Astrocyte of the spinal cord (primary cell): ENCODE data around the gene SERP2.
A peak's percentile ranks its signal among the peaks of the same experiment; 100 is the strongest.

Experiments used
- DNase-seq: peaks from one replicate; pipeline ENCODE4 v3.0.0; 2011; ENCODE audit warnings: low read depth, low spot score
- H3K4me3 ChIP-seq: 2 replicates; pipeline ENCODE4 v1.5.1; 2011; ENCODE audit warnings: low read depth, mild to moderate bottlenecking, low read length, moderate library complexity
- CTCF ChIP-seq: IDR thresholded peaks from 2 replicates; pipeline ENCODE4 v1.5.1; 2012; ENCODE audit warnings: low read depth, mild to moderate bottlenecking, low read length, inconsistent platforms
- in situ Hi-C: cut with HindIII; loops from 2 replicates; pipeline ENCODE4 v1.10.0; 2017; ENCODE audit warnings: low sequenced_read_pairs

Gene SERP2

GRCh38 chr13:44432650-44433049 is 59.0 kb downstream of the SERP2 start:
- peak; percentile 49 for DNase-seq
- in situ Hi-C loops, result loop anchor here (25.0 kb wide), 1 partner anchor 120 kb away; no protein-coding TSS in a partner anchor
- TF ChIP-seq CTCF, result no peak
- no peak overlapping the region for H3K4me3 ChIP-seq

- H3K4me3 ChIP-seq, result peak overlapping the region; percentile 90
- in situ Hi-C loops, result loop anchor here (25.0 kb wide), 1 partner anchor 122 kb away; no protein-coding TSS in a partner anchor
- TF ChIP-seq CTCF, result no peak
- DNase-seq, result no peak
These were observed 60.5 kb downstream of the SERP2 start for GRCh38 chr13:44433863-44434765.

- no peak for DNase-seq
- peak overlapping the region; percentile 90 for H3K4me3 ChIP-seq
- in situ Hi-C loops, result loop anchor here (25.0 kb wide), 1 partner anchor 122 kb away; no protein-coding TSS in a partner anchor
- no peak for TF ChIP-seq CTCF
These were observed 61.1 kb downstream of the SERP2 start for GRCh38 chr13:44434766-44435141.

GRCh38 chr13:44435142-44435918 is 61.7 kb downstream of the SERP2 start:
- DNase-seq, result peak; percentile 99
- in situ Hi-C loops, result loop anchor here (25.0 kb wide), 1 partner anchor 123 kb away; no protein-coding TSS in a partner anchor
- peak overlapping the region; percentile 90 for H3K4me3 ChIP-seq
- TF ChIP-seq CTCF, result no peak

- DNase-seq, result no peak
- H3K4me3 ChIP-seq, result peak overlapping the region; percentile 90
- no peak for TF ChIP-seq CTCF
- in situ Hi-C loops, result loop anchor here (25.0 kb wide), 1 partner anchor 124 kb away; no protein-coding TSS in a partner anchor
These were observed 62.4 kb downstream of the SERP2 start for GRCh38 chr13:44435919-44436510.
